NCI-H2107 treated with DMSO at 0.1 percent for 48 hours (cell line): ENCODE data around the gene NEURL2.
"Not testable (repeated sequence)": the region's sequence is repeated elsewhere in the genome, so short reads cannot be mapped to it uniquely, and the experiment has no call there.

Experiments
- DNase-seq: peaks from one replicate; lab custom pipeline; 2025; ENCODE audit not compliant: unreplicated experiment; lab: John Stamatoyannopoulos, UW

Gene NEURL2, protein sequence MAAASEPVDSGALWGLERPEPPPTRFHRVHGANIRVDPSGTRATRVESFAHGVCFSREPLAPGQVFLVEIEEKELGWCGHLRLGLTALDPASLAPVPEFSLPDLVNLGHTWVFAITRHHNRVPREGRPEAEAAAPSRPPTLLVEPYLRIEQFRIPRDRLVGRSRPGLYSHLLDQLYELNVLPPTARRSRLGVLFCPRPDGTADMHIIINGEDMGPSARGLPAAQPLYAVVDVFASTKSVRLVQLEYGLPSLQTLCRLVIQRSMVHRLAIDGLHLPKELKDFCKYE

GRCh38 chr20:45890985-45891983 lies at the start of gene NEURL2, which contains the start of gene CTSA:
TSS of gene NEURL2 (minus strand) at chr20:45891208. CDS start at chr20:45890991, 217 bp downstream.
TSS of gene CTSA (plus strand) at chr20:45891335. CDS start at chr20:45891569, 234 bp downstream.
- no peak for DNase-seq

DNA sequence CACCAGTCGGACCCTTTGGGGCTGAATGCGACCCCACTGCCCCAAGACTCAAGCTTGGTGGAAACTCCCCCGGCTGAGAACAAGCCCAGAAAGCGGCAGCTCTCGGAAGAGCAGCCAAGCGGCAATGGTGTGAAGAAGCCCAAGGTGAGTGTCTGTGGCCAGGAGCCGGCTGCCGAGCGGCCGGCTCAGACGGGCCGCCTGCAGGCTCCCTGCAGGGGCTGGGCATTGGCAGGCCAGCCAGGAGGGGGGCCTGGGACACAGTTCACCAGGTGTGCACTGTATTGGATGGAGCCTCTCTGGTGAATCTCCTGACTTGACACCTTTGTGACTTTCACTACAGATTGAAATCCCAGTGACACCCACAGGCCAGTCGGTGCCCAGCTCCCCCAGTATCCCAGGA lies 49.5 kb upstream of the NEURL2 start:
- no peak for DNase-seq

DNA sequence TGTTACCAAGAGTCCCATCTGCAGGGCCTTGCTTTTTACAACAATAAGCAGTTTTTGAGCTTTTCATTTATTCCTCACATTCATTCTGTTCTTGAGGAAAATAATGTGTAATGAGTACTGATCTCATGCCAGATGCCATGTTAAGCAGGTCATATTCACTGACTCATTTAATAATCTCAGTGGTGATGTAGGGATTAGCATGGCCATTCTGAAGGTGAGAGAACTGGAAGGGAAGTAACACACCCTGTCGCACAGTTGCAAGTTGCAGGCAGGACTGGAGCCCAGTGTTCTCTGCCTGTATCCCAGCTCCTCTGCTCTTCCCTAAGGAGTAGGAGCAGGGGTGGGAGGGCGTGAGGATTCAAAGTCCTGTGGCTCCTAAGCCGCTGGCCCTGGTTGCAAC lies 49.0 kb upstream of the NEURL2 start:
- no peak for DNase-seq

- DNase-seq: no peak
These were observed 47.9 kb upstream of the NEURL2 start for GRCh38 chr20:45938727-45939438.

DNA sequence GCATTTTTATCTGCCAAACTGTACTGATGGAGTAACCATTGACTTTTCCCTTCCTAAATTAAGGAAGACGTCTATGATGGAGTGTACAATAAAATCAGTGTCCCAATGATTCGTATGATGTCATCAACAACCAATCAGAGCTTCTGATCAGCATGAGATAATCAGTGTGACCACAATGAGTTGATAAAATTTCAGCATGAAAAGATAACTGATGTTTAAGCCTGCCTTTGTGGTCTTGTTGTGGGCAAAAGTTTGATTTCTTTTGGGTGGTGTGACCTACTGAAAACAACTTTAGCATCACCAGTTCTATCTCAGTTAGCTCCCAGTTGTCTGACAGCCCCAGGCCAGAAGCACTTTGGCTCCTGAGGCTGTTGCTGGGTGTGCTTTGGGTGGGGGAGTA lies 46.8 kb upstream of the NEURL2 start:
- no peak for DNase-seq

DNA sequence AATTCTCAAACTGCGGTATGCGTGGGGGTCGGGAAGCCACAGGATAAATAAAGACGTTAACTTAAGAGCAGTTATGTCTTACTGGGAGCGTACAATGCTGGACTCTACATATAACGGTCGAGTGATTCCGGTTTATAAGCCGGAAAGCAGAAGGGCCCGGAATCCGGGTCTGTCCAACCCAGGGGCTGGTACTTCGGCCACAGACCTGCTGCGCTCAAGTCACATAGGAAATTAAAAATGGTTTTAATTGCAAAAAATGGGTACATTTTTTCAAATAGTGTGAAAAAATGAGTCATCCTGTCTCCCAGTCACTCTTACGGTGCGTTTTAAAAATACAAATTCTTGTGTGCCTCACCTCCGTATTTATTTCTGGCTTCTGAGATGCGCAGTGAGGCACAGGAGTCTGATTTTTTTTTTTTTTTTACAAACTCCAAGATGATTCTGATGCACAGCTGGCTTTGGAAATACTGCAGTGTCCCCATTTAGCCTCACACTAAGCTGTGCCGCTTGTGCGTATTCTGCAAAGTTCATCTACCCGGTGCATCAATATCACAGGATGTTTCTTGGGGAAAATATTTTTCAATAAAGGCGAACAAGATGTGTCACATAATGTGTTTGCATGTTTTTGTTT lies 44.5 kb upstream of the NEURL2 start:
- no peak for DNase-seq

DNA sequence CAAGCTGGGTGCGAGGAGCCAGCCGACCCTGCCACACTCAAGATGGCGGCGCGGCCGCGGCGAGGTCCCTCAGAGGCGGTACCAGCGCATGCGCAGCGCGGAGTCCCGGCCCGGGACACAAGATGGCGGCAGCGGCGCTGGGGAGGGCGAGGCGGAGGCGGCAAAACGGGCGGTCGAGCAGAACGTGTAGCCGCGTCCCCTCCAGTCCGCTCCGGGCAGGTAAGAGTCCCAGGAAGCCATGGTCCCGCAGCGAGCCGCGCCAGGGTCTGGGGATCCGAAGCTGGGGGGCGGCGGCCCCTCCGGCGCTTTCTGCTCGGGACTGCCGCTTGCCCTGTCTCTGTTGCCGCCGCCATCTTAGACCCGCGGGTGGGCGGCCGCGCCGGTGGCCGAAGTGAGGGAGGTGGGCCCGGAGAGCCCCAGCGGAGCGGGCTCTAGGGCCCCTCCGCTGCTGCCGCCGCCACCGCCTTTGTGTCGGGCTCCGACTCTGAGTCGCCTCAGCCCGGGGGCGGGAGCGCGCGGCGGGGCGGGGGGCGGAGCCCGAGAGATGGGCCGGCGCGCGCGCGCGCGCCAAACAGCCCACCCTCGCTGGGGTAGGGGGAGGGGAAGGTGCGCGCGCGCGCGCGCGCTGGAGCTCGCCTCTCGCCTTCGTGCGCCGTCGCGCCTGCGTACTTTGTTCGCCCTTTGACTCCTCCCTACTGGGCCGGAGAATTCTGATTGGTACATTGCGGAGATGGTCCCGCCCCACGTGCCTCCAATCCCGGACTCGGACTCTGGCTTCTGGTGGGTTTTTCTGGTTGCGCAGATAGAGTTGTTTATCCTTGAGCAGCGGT lies 43.8 kb upstream of the NEURL2 start, which contains the start of gene PCIF1:
Gene PCIF1, plus strand, starts transcription at position 98 of the 830 bp plus-strand sequence. CDS start 4,317 bp downstream, outside the sequence.
- peak; percentile 70 for DNase-seq

DNA sequence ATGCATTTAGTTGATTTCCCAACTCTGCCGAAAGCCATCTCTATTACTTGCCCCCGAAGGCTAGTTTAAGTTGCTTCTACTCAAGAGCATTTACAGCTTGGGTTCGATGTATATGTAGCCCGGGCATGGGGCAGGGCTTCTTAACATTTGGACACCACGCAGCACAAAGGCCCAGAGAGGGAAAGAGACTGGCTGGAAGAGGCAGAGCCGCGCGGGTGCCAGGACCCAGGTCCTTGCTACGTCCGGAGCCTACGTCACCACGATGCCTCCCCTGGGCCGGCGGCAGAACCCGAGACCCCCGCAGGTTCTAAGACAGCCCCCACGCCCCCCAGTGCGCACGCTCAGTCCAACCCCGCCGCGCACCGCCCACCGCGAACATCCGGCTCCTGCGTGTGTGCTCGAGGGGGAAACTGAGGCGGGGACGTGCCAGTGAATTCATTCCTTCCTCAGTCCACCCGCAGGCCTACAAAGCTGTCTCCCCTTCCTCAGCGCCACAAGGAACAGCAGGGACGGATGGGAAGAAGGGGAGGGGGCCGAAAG lies 43.1 kb upstream of the NEURL2 start:
- DNase-seq: peak; percentile 23

DNA sequence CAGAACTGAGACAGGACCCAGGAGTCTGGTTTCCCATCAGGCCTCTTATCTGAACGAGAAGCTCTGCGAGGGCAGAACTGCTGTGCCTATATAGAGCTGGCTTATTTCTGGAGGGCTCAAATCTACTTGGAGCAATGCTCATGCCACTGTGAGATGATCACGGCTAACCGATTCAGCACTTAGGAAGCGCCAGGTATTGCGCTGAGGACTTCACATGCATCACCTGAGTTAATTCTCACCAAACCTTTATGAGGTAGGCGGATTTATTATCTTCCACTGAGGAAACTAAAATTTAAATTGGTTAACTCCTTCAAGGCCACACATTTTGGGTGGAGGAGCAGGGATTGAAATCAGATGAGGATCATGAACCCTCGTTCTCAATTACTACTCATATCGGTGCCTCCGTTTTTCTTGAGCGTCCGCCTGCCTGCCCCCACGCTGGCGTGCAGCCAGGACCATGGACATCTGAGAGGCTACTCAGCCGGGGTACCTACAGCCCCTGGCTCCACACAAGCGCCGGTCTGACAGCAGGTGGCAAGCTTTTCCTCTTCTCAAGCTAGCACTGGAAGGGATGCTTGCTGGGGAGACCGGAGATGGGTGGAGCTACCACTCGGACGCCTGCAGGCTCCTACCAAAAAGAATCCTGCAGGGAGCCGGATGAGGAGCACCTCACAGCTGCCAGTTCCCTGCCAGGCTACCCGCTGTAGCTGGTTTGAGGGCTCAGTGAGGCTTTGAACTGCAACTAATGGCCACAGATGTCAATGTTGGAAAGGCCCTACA lies 42.4 kb upstream of the NEURL2 start:
- peak; percentile 58 for DNase-seq

DNA sequence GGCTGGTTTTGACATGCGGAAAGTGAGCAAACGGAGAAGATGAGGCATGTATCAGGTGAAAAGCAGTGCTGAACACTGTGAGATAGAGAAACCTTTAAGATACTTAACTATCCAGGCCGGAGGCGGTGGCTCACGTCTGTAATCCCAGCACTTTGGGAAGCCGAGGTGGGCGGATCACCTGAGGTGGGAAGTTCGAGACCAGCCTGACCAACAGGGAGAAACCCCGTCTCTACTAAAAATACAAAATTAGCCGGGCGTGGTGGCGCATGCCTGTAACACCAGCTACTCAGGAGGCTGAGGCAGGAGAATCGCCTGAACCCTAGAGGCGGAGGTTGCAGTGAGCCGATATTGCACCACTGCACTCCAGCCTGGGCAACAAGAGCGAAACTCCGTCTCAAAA lies 40.7 kb upstream of the NEURL2 start:
- DNase-seq: not testable (repeated sequence)

GRCh38 chr20:45927071-45927878 lies 36.3 kb upstream of the NEURL2 start:
- DNase-seq: no peak

GRCh38 chr20:45926731-45927070 lies 35.7 kb upstream of the NEURL2 start:
- no peak for DNase-seq

DNA sequence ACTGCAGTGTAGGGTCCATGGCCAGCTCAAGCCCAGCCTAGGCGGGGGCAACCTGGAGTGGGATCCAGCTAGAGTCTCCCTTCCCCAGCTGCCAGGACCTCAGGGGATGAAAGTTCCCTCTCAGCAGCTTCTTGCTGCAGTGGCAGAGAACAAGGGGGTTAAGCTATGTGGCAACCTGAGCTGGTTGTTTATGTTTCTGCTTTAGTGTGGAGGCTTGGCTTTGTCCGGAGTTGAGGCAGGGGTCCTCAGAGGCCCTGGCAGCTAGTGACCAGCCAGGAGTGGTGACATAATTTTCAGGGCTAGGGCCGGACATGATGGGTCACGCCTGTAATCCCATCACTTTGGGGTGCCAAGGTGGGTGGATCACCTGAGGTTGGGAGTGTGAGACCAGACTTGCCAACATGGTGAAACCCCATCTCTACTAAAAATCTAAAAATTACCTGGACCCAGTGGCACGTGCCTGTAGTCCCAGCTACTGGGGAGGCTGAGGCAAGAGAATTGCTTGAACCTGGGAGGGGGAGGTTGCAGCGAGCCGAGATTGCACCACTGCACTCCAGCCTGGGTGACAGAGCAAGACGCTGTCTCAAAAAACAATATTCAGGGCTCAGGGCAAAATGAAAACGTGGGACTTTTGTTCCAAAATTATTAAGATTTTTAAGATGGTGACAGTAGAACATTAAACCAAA lies 35.0 kb upstream of the NEURL2 start:
- DNase-seq: no peak

DNA sequence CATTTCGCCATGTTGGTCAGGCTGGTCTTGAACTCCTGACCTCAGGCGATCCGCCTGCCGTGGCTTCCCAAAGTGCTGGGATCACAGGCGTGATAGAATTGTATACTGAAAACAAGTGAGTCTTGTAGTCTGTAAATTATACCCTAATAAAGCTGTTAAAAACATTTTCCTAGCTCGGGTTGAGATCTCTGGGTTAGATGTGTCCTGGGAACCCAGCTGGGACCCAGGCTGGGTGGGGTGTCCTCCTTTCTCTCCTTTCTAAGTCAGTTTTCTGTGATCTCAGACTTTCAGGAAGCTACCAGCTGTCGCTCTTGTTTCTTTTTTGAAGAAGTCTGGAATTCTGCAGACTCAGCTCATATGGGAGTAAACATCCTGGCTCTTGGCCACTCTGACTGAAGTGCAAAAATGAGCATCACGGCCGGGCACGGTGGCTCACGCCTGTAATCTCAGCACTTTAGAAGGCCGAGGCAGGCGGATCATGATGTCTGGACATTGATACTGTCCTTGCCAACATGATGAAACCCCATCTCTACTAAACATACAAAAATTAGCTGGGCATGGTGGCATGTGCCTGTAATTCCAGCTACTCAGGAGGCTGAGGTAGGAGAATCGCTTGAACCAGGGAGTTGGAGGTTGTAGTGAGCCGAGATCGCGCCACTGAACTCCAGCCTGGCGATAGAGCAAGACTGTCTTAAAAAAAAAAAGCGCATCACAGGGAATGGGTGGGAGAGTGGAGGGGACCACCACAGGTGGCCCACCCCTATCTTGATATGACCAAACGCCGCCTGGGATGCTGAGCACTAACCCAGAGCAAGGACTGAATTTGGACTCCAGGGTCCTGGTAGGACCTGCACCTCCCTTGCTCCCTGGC lies 33.6 kb upstream of the NEURL2 start:
- DNase-seq: no peak

DNA sequence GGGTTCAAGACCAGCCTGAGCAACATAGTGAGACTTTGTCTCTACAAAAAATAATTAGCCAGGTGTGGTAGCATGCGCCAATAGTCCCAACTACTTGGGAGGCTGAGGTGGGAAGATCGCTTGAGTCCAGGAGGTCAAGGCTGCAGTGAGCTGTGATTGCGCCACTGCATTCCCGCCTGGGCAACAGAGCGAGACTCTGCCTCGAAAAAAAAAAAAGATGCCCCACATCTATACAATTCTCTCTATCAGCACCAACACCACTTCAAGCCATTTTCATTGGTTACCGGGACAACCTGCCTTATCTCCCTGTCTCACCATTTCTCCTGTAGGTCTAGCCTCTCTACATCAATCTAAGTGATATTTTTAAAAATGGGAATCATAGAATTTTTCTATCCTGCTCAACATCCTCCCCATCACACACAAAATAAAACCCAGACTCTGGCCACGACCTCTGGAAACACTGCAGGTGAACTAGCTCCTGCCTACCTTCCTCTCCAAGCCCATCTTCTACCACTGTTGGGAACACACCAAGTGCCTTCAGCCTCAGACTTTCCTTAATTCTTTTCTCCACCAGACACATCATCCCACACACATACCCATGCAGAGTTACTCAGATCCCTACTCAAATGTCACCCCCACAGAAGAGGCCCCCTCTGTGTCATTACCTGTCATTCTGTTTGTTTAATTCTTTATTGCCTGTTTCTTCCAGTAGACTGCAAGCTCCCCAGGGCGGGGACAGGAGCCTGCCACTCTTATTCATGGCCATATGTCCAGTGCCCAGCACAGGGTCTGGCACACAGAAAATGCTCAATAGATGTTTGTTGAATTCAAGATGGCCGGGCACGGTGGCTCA lies 30.6 kb upstream of the NEURL2 start:
- no peak for DNase-seq
